ENCODE results near the gene PSTK. TPM values are rescaled to one million over a fixed set of nuclear protein-coding genes. Genes with fewer than 3 reads are reported as not detected.

Gene PSTK, protein sequence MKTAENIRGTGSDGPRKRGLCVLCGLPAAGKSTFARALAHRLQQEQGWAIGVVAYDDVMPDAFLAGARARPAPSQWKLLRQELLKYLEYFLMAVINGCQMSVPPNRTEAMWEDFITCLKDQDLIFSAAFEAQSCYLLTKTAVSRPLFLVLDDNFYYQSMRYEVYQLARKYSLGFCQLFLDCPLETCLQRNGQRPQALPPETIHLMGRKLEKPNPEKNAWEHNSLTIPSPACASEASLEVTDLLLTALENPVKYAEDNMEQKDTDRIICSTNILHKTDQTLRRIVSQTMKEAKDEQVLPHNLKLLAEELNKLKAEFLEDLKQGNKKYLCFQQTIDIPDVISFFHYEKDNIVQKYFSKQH
- total RNA-seq: 6.1 and 7.3 TPM in 2 replicates

GRCh38 chr10:122980209-122981065, at the start of gene PSTK:
PSTK (plus strand) TSS chr10:122980401; CDS start chr10:122980480, 79 bp downstream.

GRCh38 chr10:122953902-122954730, 26.1 kb upstream of the PSTK start, which contains the start of gene C10orf88:
C10orf88 (minus strand) TSS chr10:122954227; CDS start chr10:122954178, 49 bp downstream.

GRCh38 chr10:123008355-123009104, 28.3 kb downstream of the PSTK start, which contains the start of the genes ACADSB and IKZF5:
ACADSB (plus strand) TSS chr10:123009006; CDS start chr10:123009030, 24 bp downstream.
IKZF5 (minus strand) TSS chr10:123008795; CDS start chr10:122998625, 10,170 bp downstream.

Other genes starting within 250 kb of the PSTK start
- 0.43 and 0.47 TPM in 2 replicates for gene CUZD1, start 134.5 kb upstream of the PSTK start, total RNA-seq
- gene FAM24B, start 100.8 kb upstream of the PSTK start, total RNA-seq: 7.3 and 10.7 TPM in 2 replicates
- gene FAM24A, start 69.8 kb upstream of the PSTK start, total RNA-seq: not detected in 2 replicates
- 11.2 and 11.5 TPM in 2 replicates for gene C10orf88, start 26.2 kb upstream of the PSTK start, total RNA-seq
- 1.2 and 2.2 TPM in 2 replicates for gene IKZF5, start 28.4 kb downstream of the PSTK start, total RNA-seq
- 4.4 and 7.1 TPM in 2 replicates for gene ACADSB, start 28.6 kb downstream of the PSTK start, total RNA-seq
- gene HMX3, start 155.6 kb downstream of the PSTK start, total RNA-seq: 0.16 TPM in 1 of 2 replicates, not detected in the other
- gene HMX2, start 167.7 kb downstream of the PSTK start, total RNA-seq: not detected in 2 replicates
- gene BUB3, start 174.0 kb downstream of the PSTK start, total RNA-seq: 106 and 141 TPM in 2 replicates

Measured in bronchial smooth muscle cell (primary cell).